ENCODE data around the gene C19orf53. TPM values are rescaled to one million over a fixed set of nuclear protein-coding genes. Genes with fewer than 3 reads are reported as not detected.

The C19orf53 gene
- total RNA-seq, 2 experiments from 2014 or later = 90.1 to 162 TPM

DNA sequence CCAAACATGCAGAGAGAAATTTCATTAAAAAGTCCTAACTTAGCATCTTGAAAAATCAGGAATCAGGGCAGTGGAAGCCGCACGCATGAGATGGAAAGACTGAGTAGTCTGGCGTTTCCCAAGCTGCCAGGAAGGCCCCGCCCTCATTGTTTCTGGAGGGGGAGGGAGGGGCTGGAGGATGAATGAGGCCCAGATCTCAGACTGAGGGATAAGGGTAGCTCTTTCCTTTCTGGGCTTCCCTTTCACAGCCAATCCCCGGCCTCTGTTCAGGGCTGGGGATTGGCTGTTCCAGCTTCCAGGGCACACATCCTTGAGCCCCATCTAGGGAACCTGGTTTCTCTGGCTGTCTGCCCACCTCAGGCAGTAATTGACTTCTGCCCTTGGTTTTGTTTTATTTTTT, 7.3 kb downstream of the C19orf53 start:
- no peak for TF ChIP-seq EZH2phosphoT487 (IDR thresholded peaks at IDR 0.05; ENCODE audit: borderline replicate concordance, low read depth, low read length)
- TF ChIP-seq, protein P1, sequence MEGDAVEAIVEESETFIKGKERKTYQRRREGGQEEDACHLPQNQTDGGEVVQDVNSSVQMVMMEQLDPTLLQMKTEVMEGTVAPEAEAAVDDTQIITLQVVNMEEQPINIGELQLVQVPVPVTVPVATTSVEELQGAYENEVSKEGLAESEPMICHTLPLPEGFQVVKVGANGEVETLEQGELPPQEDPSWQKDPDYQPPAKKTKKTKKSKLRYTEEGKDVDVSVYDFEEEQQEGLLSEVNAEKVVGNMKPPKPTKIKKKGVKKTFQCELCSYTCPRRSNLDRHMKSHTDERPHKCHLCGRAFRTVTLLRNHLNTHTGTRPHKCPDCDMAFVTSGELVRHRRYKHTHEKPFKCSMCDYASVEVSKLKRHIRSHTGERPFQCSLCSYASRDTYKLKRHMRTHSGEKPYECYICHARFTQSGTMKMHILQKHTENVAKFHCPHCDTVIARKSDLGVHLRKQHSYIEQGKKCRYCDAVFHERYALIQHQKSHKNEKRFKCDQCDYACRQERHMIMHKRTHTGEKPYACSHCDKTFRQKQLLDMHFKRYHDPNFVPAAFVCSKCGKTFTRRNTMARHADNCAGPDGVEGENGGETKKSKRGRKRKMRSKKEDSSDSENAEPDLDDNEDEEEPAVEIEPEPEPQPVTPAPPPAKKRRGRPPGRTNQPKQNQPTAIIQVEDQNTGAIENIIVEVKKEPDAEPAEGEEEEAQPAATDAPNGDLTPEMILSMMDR (conservative IDR thresholded peaks at IDR 0.05; ENCODE audit: low read length) = no peak
- no peaks in the 10 kb centered on the region; the same call in 1 of the 2 replicates for H3K79me2 ChIP-seq (ENCODE audit: insufficient read depth, low read depth, low read length)

DNA sequence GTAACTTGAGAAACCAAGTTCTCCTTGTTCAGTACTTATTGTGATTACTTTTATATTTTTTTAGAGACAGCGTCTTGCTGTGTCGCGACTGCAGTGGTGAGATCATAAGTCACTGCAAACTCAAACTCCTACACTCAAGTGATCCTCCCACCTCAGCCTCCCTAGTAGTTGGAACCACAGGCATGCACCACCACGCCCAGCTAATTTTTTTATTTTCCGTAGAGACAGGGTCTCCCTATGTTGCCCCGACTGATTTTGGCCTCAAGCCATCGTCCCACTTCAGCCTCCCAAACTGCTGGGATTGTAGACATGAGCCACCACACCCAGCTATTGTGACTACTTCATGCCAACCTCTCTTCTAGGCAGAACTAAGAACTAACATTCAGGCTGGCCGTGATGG, 8.3 kb downstream of the C19orf53 start:
- intact Hi-C loops (cut with micrococcal nuclease; ENCODE audit: unreplicated experiment) = loop anchor here (10.0 kb wide), 1 partner anchor 52 kb away; no protein-coding TSS in a partner anchor
- POLR2A ChIA-PET = interaction anchor here (0.5 kb wide), 1 partner anchor 12 kb away, joined by 3 read pairs; no protein-coding TSS in a partner anchor
- no TSS peak for BruUV-seq (replicated peaks)

More for the DNA sequence above, 7.3 kb downstream of the C19orf53 start:
- H3K27ac ChIP-seq (ENCODE audit: low read depth, low read length, poor library complexity, severe bottlenecking) = no peak overlapping the region
- no TSS peak for BruUV-seq (replicated peaks)
- H3K4me1 ChIP-seq (ENCODE audit: insufficient read depth, low read length, poor library complexity, severe bottlenecking) = peaks cover 37% of the 10 kb centered on the region
- no peak overlapping the region for H2AFZ ChIP-seq (ENCODE audit: low read length)
- no peak for DNase-seq (ENCODE audit: low spot score)
- H3K36me3 ChIP-seq (ENCODE audit: insufficient read depth, low read length) = peaks cover 39% of the 10 kb centered on the region
- H3K4me3 ChIP-seq (ENCODE audit: low read depth, low read length, poor library complexity, severe bottlenecking) = no peak overlapping the region
- ChIA-PET POLR2A (no interaction called here), CTCF (ENCODE audit: unreplicated experiment) (no interaction called here)
- no peaks in the 10 kb centered on the region for H3K9me2 ChIP-seq (ENCODE audit: insufficient read depth, low read length)
- H4K20me1 ChIP-seq (ENCODE audit: insufficient read depth, low read length) = no peaks in the 10 kb centered on the region
- no peaks in the 10 kb centered on the region for H3K9me3 ChIP-seq (ENCODE audit: low read length)
- no peak overlapping the region for H3K4me2 ChIP-seq (ENCODE audit: low read length)
- intact Hi-C loops (cut with micrococcal nuclease; ENCODE audit: unreplicated experiment) = loop anchor here (10.0 kb wide), 1 partner anchor 53 kb away; no protein-coding TSS in a partner anchor

More for the DNA sequence above, 8.3 kb downstream of the C19orf53 start:
- no peak for TF ChIP-seq EZH2phosphoT487 (IDR thresholded peaks at IDR 0.05; ENCODE audit: borderline replicate concordance, low read depth, low read length)
- TF ChIP-seq, protein P1 (conservative IDR thresholded peaks at IDR 0.05; ENCODE audit: low read length) = no peak
- H3K4me2 ChIP-seq (ENCODE audit: low read length) = peak overlapping the region; percentile 75
- H3K4me3 ChIP-seq (ENCODE audit: low read depth, low read length, poor library complexity, severe bottlenecking) = no peak overlapping the region
- CTCF ChIA-PET (ENCODE audit: unreplicated experiment) = no interaction called here
- DNase-seq (ENCODE audit: low spot score) = no peak
- no peaks in the 10 kb centered on the region for H3K79me2 ChIP-seq (ENCODE audit: insufficient read depth, low read depth, low read length)
- no peaks in the 10 kb centered on the region for H3K9me3 ChIP-seq (ENCODE audit: low read length)
- peaks cover 29% of the 10 kb centered on the region for H3K36me3 ChIP-seq (ENCODE audit: insufficient read depth, low read length)
- H3K9me2 ChIP-seq (ENCODE audit: insufficient read depth, low read length) = no peaks in the 10 kb centered on the region
- peak overlapping the region; percentile 88 for H3K27ac ChIP-seq (ENCODE audit: low read depth, low read length, poor library complexity, severe bottlenecking)
- peak overlapping the region; percentile 93; the same call in 1 of the 2 replicates for H2AFZ ChIP-seq (ENCODE audit: low read length)
- H4K20me1 ChIP-seq (ENCODE audit: insufficient read depth, low read length) = no peaks in the 10 kb centered on the region
- H3K4me1 ChIP-seq (ENCODE audit: insufficient read depth, low read length, poor library complexity, severe bottlenecking) = peaks cover 40% of the 10 kb centered on the region
